SU-DHL-6 (cell line): ENCODE measurements around the gene PLK1.

Source experiments
- H2AFZ ChIP-seq: fragments of 200-600 bp; sonication (generic); 2 replicates; pipeline ENCODE4 v1.6.1; 2014; ENCODE audit warnings: low read depth, mild to moderate bottlenecking, moderate library complexity, mixed read lengths, antibody characterized with exemption, low read length; ENCODE audit not compliant: severe bottlenecking
- H3F3A ChIP-seq: fragments of 200-600 bp; shearing (Covaris generic); 2 replicates; pipeline ENCODE4 v1.6.0; 2016; ENCODE audit warnings: antibody characterized with exemption, mild to moderate bottlenecking; ENCODE audit not compliant: insufficient read depth
- H3K27ac ChIP-seq: fragments of 200-600 bp; sonication (generic); 2 replicates; pipeline ENCODE4 v1.5.1; 2016; ENCODE audit warnings: low read depth, mild to moderate bottlenecking, low read length, moderate library complexity, mixed read lengths
- H3K27me3 ChIP-seq: fragments of 200-600 bp; sonication (generic), shearing (Covaris generic); 2 replicates; pipeline ENCODE4 v1.6.0; 2014; ENCODE audit warnings: mild to moderate bottlenecking, low read length
- H3K36me3 ChIP-seq: fragments of 200-600 bp; sonication (generic); 2 replicates; pipeline ENCODE4 v1.6.1; 2014; ENCODE audit warnings: mild to moderate bottlenecking, low read length, mixed read lengths
- H3K4me2 ChIP-seq: fragments of 300-600, 200-600 bp; shearing (Covaris generic), sonication (generic); 2 replicates; pipeline ENCODE4 v1.6.0; 2014; ENCODE audit warnings: low read length, low read depth, mild to moderate bottlenecking; ENCODE audit not compliant: poor library complexity, severe bottlenecking
- H3K4me3 ChIP-seq: fragments of 200-600 bp; sonication (generic); 2 replicates; pipeline ENCODE4 v1.5.1; 2014; ENCODE audit warnings: antibody characterized with exemption, low read length, mild to moderate bottlenecking, mixed read lengths; ENCODE audit not compliant: insufficient read depth, poor library complexity, severe bottlenecking
- H3K79me2 ChIP-seq: fragments of 200-600 bp; sonication (generic); 2 replicates; pipeline ENCODE4 v1.6.1; 2014; ENCODE audit warnings: mild to moderate bottlenecking, low read length, moderate library complexity; ENCODE audit not compliant: insufficient read depth
- H3K9ac ChIP-seq: fragments of 200-600 bp; sonication (generic); 2 replicates; pipeline ENCODE4 v1.7.0; 2014; ENCODE audit warnings: mild to moderate bottlenecking, low read length
- H3K9me2 ChIP-seq: fragments of 200-600 bp; sonication (generic); replicated peaks from 2 replicates; pipeline ENCODE4 v1.6.1; 2014; ENCODE audit warnings: low read length; ENCODE audit not compliant: insufficient read depth
- H3K9me3 ChIP-seq: fragments of 200-600 bp; sonication (generic); 2 replicates; pipeline ENCODE4 v1.6.1; 2014; ENCODE audit warnings: low read length, mixed read lengths; ENCODE audit not compliant: insufficient read depth
- H4K20me1 ChIP-seq: fragments of 200-600 bp; sonication (generic); 2 replicates; pipeline ENCODE4 v1.6.1; 2014; ENCODE audit warnings: low read depth, mild to moderate bottlenecking, antibody characterized with exemption, low read length, moderate library complexity, mixed read lengths
- EZH2phosphoT487 ChIP-seq: fragments of 200-600 bp; sonication (generic), shearing (Covaris generic); conservative IDR thresholded peaks from 2 replicates; pipeline ENCODE4 v1.6.1; 2018; ENCODE audit warnings: mild to moderate bottlenecking, antibody characterized with exemption, low read length, moderate library complexity, mixed read lengths

Gene PLK1

DNA sequence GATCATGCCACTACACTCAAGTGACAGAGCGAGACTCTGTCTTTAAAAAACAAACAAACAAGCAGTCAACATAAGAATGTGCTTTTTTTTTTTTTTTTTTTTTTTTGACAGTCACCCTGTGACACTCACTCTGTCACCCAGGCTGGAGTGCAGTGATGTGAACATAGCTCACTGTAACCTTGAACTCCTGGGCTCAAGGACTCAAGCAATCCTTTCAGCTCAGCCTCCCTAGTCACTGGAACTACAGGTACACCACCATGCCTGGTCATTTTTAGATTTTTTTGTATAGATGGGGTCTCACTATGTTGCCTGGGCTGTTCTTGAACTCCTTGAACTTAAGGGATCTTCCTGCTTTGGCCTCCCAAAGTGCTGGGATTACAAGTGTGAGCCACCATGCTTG, 60.8 kb downstream of the PLK1 start:
- H2AFZ ChIP-seq: no peak overlapping the region
- H4K20me1 ChIP-seq: no peaks in the 10 kb centered on the region
- no peak for TF ChIP-seq EZH2phosphoT487
- no peak overlapping the region for H3K4me3 ChIP-seq
- no peaks in the 10 kb centered on the region for H3K36me3 ChIP-seq
- H3K27ac ChIP-seq: no peak overlapping the region
- H3K27me3 ChIP-seq: no peaks in the 10 kb centered on the region
- H3K9me2 ChIP-seq: no peaks in the 10 kb centered on the region
- no peaks in the 10 kb centered on the region for H3K79me2 ChIP-seq
- no peak overlapping the region for H3K4me2 ChIP-seq
- H3F3A ChIP-seq: no peaks in the 10 kb centered on the region
- H3K9ac ChIP-seq: no peak overlapping the region
- H3K9me3 ChIP-seq: no peaks in the 10 kb centered on the region
